ENCODE measurements around the gene TBX19. TPM values are rescaled to one million over a fixed set of nuclear protein-coding genes. Genes with fewer than 3 reads are reported as not detected.

The TBX19 gene
- total RNA-seq, 3 donors from 2014 or later = 1.6 to 7.8 (median 4.9) TPM

DNA sequence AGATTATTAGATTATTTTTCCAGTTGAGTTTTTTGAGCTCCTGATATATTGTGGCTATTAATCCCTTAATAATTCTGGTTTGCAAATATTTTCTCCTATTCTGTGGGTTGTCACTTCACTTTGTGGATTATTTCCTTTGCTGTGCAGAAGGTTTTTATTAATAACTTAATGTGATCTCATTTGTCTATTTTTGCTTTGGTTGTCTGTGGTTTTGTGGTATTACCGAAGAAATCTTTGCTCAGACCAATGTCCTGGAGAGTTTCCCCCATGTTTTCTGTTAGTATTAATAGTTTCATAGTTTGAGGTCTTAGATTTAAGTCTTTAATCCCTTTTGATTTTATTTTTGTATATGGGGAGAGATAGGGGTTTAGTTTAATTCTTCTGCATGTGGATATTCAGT lies 7.1 kb upstream of the TBX19 start:
- H3K27me3 ChIP-seq = no peaks in the 10 kb centered on the region
- no peaks in the 10 kb centered on the region for H3K4me1 ChIP-seq
- TF ChIP-seq, protein P1, sequence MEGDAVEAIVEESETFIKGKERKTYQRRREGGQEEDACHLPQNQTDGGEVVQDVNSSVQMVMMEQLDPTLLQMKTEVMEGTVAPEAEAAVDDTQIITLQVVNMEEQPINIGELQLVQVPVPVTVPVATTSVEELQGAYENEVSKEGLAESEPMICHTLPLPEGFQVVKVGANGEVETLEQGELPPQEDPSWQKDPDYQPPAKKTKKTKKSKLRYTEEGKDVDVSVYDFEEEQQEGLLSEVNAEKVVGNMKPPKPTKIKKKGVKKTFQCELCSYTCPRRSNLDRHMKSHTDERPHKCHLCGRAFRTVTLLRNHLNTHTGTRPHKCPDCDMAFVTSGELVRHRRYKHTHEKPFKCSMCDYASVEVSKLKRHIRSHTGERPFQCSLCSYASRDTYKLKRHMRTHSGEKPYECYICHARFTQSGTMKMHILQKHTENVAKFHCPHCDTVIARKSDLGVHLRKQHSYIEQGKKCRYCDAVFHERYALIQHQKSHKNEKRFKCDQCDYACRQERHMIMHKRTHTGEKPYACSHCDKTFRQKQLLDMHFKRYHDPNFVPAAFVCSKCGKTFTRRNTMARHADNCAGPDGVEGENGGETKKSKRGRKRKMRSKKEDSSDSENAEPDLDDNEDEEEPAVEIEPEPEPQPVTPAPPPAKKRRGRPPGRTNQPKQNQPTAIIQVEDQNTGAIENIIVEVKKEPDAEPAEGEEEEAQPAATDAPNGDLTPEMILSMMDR (IDR thresholded peaks at IDR 0.05) = no peak
- TF ChIP-seq POLR2AphosphoS5 (IDR thresholded peaks at IDR 0.05) = no peak
- TF ChIP-seq POLR2A (IDR thresholded peaks at IDR 0.05) = no peak
- no peak overlapping the region for H3K4me3 ChIP-seq
- peaks cover 0 to 4% of the 10 kb centered on the region in 2 donors for H3K9me3 ChIP-seq
- no peak for DNase-seq (ENCODE audit: low spot score in 2 of 2)
- no peak overlapping the region for H3K27ac ChIP-seq
- H3K36me3 ChIP-seq = no peaks in the 10 kb centered on the region
- intact Hi-C loops (cut with DNase I; ENCODE audit: low total_unique reads) = no loop called here

DNA sequence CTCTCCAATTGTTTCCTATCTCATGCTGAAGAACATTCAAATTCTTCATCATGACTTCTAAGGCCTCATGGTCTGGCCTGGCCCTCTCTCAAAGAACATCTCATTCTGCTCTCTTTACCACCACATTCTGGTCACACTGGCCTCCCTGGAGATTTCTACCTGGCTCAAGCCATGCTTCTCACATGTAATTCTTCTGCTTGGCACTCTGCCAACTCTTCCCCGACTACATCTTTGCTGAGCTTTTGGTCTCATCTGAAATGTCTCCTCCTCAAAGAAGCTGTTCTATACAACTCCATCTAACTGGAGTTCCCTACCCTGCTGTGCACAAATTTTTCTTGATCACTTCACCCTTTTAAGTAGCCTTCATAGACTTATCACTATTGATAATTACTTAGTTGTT lies 1.4 kb upstream of the TBX19 start:
- Histone ChIP-seq H3K27ac (no peak overlapping the region), H3K9me3 (peaks cover 0 to 4% of the 10 kb centered on the region in 2 donors), H3K4me1 (no peaks in the 10 kb centered on the region), H3K27me3 (no peaks in the 10 kb centered on the region), H3K36me3 (no peaks in the 10 kb centered on the region), H3K4me3 (no peak overlapping the region)
- intact Hi-C loops (cut with DNase I; ENCODE audit: low total_unique reads) = no loop called here
- no peak for DNase-seq (ENCODE audit: low spot score in 2 of 2)
- TF ChIP-seq, protein P1 (IDR thresholded peaks at IDR 0.05) = no peak
- TF ChIP-seq POLR2A (IDR thresholded peaks at IDR 0.05) = no peak
- no peak for TF ChIP-seq POLR2AphosphoS5 (IDR thresholded peaks at IDR 0.05)

DNA sequence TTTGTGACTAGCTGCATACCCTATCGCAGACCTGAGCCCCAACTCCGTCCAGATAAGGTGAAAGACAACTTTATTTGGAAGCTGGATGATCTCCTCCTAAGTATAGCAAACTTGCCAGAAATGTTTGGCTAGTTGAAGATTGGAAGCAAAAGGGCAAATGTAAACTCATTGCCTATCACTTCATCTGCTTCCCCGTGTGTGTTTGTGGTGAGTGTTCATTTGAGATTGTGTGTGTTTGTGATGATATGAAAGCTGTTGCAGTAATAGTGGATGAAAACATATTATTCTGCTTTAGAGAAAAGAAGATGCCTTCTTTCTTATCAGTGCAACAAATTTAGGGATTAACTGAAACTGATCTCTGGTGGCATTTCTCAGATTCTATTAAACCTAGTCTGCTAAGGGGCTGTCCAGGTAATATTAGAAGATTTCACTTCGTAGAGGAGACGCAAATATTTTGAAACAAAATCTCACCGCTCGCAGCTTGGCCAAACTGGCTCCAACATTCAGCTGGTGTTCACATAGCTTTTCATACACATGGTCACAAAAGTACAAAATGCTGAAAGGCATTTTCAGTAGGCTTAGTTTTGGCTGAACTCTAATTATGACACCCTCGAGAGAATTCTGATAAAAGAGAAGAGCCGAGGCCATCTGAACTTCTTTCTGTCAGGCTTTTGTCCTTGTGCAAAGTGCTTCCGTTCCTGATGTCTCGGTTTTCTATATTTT lies 1.1 kb downstream of the TBX19 start:
- intact Hi-C loops (cut with DNase I; ENCODE audit: low total_unique reads) = no loop called here
- H3K36me3 ChIP-seq = no peaks in the 10 kb centered on the region
- no peak for TF ChIP-seq POLR2AphosphoS5 (IDR thresholded peaks at IDR 0.05)
- TF ChIP-seq, protein P1 (IDR thresholded peaks at IDR 0.05) = no peak
- no peak for TF ChIP-seq POLR2A (IDR thresholded peaks at IDR 0.05)
- no peak for DNase-seq (ENCODE audit: low spot score in 2 of 2)
- H3K27ac ChIP-seq = no peak overlapping the region
- H3K27me3 ChIP-seq = no peaks in the 10 kb centered on the region
- no peak overlapping the region for H3K4me3 ChIP-seq
- no peaks in the 10 kb centered on the region for H3K4me1 ChIP-seq
- peaks cover 0 to 4% of the 10 kb centered on the region in 2 donors for H3K9me3 ChIP-seq

DNA sequence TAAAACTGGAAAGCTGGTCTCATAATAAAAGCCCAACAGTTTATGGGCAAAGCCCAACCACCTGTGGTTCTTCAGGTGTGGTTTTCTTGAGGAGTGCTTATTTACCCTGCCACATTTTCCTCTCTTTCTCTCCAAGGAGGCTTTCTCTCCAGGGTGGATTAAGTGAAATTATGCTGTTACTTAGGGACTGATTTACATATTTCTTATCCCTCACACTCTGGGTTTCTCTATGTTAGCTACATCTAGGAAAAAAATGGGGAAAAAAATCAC lies 4.8 kb downstream of the TBX19 start:
- H3K36me3 ChIP-seq = no peaks in the 10 kb centered on the region
- no peak overlapping the region for H3K27ac ChIP-seq

DNA sequence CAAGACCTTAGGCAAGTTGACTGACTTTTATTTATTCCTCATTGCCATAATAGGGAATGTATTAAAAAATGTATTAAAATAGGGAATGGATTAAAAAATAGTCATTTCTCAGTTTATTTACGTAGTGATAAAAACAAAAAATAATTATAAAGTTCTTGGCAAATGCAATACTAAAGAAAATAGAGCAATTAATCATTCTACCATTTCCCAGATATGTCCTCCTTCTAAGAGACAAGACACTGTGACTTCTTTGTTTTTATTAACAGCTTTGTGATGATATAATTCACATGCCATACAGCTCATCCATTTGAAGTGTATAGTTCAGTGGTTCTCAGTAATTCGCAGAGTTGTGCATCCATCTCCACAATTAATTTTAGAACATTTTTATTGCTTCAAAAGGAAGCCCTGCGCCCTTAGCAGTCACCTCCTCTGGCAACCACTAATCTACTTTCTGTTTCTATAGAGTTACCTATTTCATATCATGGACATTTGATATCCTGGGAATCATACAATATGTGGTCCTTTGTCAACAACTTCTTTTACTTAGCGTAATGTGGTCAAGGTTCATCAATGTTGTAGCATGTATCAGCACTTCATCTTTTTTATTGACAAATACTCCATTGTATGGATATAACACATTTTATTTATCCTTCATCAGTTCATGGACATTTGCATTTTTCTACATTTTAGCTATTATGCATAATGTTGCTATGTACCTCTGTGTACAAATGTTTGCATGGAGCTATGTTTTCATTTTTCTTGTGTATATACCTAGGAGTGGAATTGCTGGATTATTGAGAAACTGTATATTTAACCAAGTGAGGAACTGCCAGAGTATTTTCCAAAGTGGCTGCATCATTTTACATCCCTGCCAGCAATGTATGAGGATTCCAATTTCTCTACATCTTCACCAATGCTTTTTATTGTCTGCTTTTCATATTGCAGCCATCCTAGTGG lies 5.6 kb downstream of the TBX19 start:
- intact Hi-C loops (cut with DNase I; ENCODE audit: low total_unique reads) = no loop called here
- H3K27me3 ChIP-seq = no peaks in the 10 kb centered on the region
- H3K36me3 ChIP-seq = no peaks in the 10 kb centered on the region
- TF ChIP-seq POLR2AphosphoS5 (IDR thresholded peaks at IDR 0.05) = no peak
- H3K9me3 ChIP-seq = no peaks in the 10 kb centered on the region
- no peak overlapping the region for H3K27ac ChIP-seq
- H3K4me3 ChIP-seq = no peak overlapping the region
- DNase-seq (ENCODE audit: low spot score in 2 of 2) = no peak
- H3K4me1 ChIP-seq = no peaks in the 10 kb centered on the region

More for the DNA sequence above, 4.8 kb downstream of the TBX19 start:
- Histone ChIP-seq H3K4me3 (no peak overlapping the region), H3K27me3 (no peaks in the 10 kb centered on the region), H3K4me1 (no peaks in the 10 kb centered on the region), H3K9me3 (no peaks in the 10 kb centered on the region)
- no peak for DNase-seq (ENCODE audit: low spot score in 2 of 2)
- intact Hi-C loops (cut with DNase I; ENCODE audit: low total_unique reads) = no loop called here
- TF ChIP-seq POLR2A (IDR thresholded peaks at IDR 0.05) = no peak

DNA sequence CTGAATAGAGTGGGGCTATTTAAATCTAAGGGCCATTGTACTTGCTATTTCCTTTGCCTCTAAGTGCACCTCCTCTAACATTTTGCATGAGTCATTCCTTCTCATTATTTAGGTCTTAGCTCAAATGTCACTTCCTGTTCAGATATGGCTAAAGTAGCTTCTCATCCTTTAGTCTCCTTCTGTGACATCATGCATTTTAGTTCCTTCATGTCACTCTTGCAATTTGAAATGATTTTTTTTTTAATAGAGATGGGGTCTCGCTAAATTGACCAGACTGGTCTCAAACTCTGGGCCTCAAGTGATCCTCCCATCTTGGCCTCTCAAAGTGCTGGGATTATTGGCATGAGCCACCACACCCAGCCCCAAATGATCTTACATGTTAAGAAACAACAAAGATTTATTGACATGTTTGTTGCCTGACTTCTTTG lies 6.6 kb downstream of the TBX19 start:
- Histone ChIP-seq H3K27ac (no peak overlapping the region), H3K4me1 (no peaks in the 10 kb centered on the region), H3K27me3 (no peaks in the 10 kb centered on the region), H3K9me3 (no peaks in the 10 kb centered on the region), H3K4me3 (no peak overlapping the region), H3K36me3 (no peaks in the 10 kb centered on the region)
- intact Hi-C loops (cut with DNase I; ENCODE audit: low total_unique reads) = no loop called here
- no peak for DNase-seq (ENCODE audit: low spot score in 2 of 2)
- no peak for TF ChIP-seq POLR2AphosphoS5 (IDR thresholded peaks at IDR 0.05)
- no peak for TF ChIP-seq POLR2A (IDR thresholded peaks at IDR 0.05)
- TF ChIP-seq, protein P1 (IDR thresholded peaks at IDR 0.05) = no peak
